HG03064 (cell line): ENCODE results near the gene GALNT18.

Source experiments
- ATAC-seq: cut with Tn5 transposase; IDR thresholded peaks from one replicate; pipeline ENCODE4 v1.9.1; 2021; ENCODE audit warnings: low read depth; ENCODE audit not compliant: unreplicated experiment

Gene GALNT18

GRCh38 chr11:11589437-11589836 is 32.4 kb downstream of the GALNT18 start:
- ATAC-seq: no peak

- ATAC-seq: no peak
These were observed 32.9 kb downstream of the GALNT18 start for GRCh38 chr11:11588891-11589290.

GRCh38 chr11:11588243-11588642 is 33.6 kb downstream of the GALNT18 start:
- no peak for ATAC-seq

- ATAC-seq: no peak
These were observed 34.7 kb downstream of the GALNT18 start for GRCh38 chr11:11587122-11587521.

GRCh38 chr11:11586465-11586864 is 35.3 kb downstream of the GALNT18 start:
- no peak for ATAC-seq

- ATAC-seq: no peak
These were observed 36.9 kb downstream of the GALNT18 start for GRCh38 chr11:11584937-11585336.

- no peak for ATAC-seq
These were observed 37.3 kb downstream of the GALNT18 start for GRCh38 chr11:11584530-11584810.

- ATAC-seq: no peak
These were observed 37.8 kb downstream of the GALNT18 start for GRCh38 chr11:11583801-11584529.

- no peak for ATAC-seq
These were observed 39.6 kb downstream of the GALNT18 start for GRCh38 chr11:11582011-11582701.

GRCh38 chr11:11581481-11581880 is 40.3 kb downstream of the GALNT18 start:
- ATAC-seq: no peak

GRCh38 chr11:11580841-11581411 is 40.9 kb downstream of the GALNT18 start:
- ATAC-seq: no peak

- no peak for ATAC-seq
These were observed 41.8 kb downstream of the GALNT18 start for GRCh38 chr11:11580012-11580411.

- ATAC-seq: no peak
These were observed 42.5 kb downstream of the GALNT18 start for GRCh38 chr11:11579012-11579988.

- ATAC-seq: no peak
These were observed 43.6 kb downstream of the GALNT18 start for GRCh38 chr11:11577932-11578911.

- no peak for ATAC-seq
These were observed 44.5 kb downstream of the GALNT18 start for GRCh38 chr11:11577251-11577855.

GRCh38 chr11:11574373-11575287 is 47.2 kb downstream of the GALNT18 start:
- no peak for ATAC-seq

GRCh38 chr11:11572386-11572785 is 49.4 kb downstream of the GALNT18 start:
- ATAC-seq: no peak

GRCh38 chr11:11571893-11572292 is 49.9 kb downstream of the GALNT18 start:
- no peak for ATAC-seq
